Kidney (tissue), 14 donors: Measurements from ENCODE around the gene ADAM15. TPM values are rescaled to one million over a fixed set of nuclear protein-coding genes. Genes with fewer than 3 reads are reported as not detected.

ENCODE experiments used
- DNase-seq, 5 donors: peaks; one replicate each; pipeline ENCODE4 v3.0.0-alpha.2; 2013 to 2020
- FAIRE-seq: peaks from 2 replicates; lab custom pipeline; 2012; peaks lifted over from hg19 to GRCh38; lab: Jason Lieb, UNC
- H3K27ac ChIP-seq, 2 donors: one replicate each; pipeline ENCODE4 v1.7.0; 2013; ENCODE audit warnings: low read depth in 2 of 2, low read length in 2 of 2, inconsistent platforms in 1 of 2
- H3K27me3 ChIP-seq: one replicate; pipeline ENCODE4 v1.7.1; 2013; ENCODE audit warnings: low read length, inconsistent platforms; ENCODE audit not compliant: control insufficient read depth, insufficient read depth
- H3K36me3 ChIP-seq, 3 donors: one replicate each; pipeline versions ENCODE4 v1.7.0 to v1.7.1; 2013; ENCODE audit warnings: low read length in 3 of 3, control low read depth in 1 of 3, inconsistent platforms in 1 of 3; ENCODE audit not compliant: insufficient read depth in 3 of 3, control insufficient read depth in 2 of 3
- H3K4me1 ChIP-seq, 3 donors: one replicate each; pipeline versions ENCODE4 v1.7.0 to v1.7.1; 2013; ENCODE audit warnings: low read length in 3 of 3, inconsistent platforms in 1 of 3, low read depth in 1 of 3; ENCODE audit not compliant: control insufficient read depth in 2 of 3, insufficient read depth in 2 of 3
- H3K4me3 ChIP-seq, 3 donors: one replicate each; pipeline versions ENCODE4 v1.7.0 to v1.8.1; 2013; ENCODE audit warnings: low read length in 3 of 3, control low read depth in 1 of 3, inconsistent platforms in 1 of 3
- H3K9ac ChIP-seq, 3 donors: one replicate each; pipeline versions ENCODE4 v1.7.0 to v1.7.1; 2013; ENCODE audit warnings: low read length in 3 of 3, control low read depth in 1 of 3, inconsistent platforms in 1 of 3
- H3K9me3 ChIP-seq, 3 donors: one replicate each; pipeline versions ENCODE4 v1.7.0 to v1.7.1; 2013; ENCODE audit warnings: low read length in 3 of 3, control low read depth in 1 of 3, inconsistent platforms in 1 of 3; ENCODE audit not compliant: control insufficient read depth in 2 of 3, insufficient read depth in 1 of 3
- CTCF ChIP-seq: IDR thresholded peaks from 3 replicates; pipeline ENCODE4 v1.5.1; 2012; ENCODE audit warnings: mild to moderate bottlenecking, moderate library complexity, borderline replicate concordance; ENCODE audit not compliant: insufficient read depth; ENCODE audit errors: extremely low read depth
- intact Hi-C: fragments of 100-400 bp; cut with DNase I; formaldehyde crosslinking; loops from one replicate; pipeline ENCODE4 v1.11.1; 2022
- polyA plus RNA-seq: library from polyadenylated mRNA; stranded (reverse); fragments of 350-450 nt; fragmentation: Illumina TruSeq; extraction: RNeasy Lipid Tissue Mini Kit (QIAGEN cat#74804); gene quantifications from one replicate; pipeline ENCODE4 v1.2.3, GENCODE V29; 2014; ENCODE audit warnings: low read depth, low replicate concordance; ENCODE audit not compliant: insufficient read depth
- total RNA-seq: library from RNA; stranded (reverse); fragmentation: NEBNext Ultra II Directional; extraction: Animal tissue kit (Norgen Biotek cat#: 25700); gene quantifications from one replicate; pipeline ENCODE4 v1.2.1, GENCODE V29; 2021
- donor health status: control.
- donor health status: control.
- donor health status: control.
- donor health status: control.
- donor health status: control.
- donor health status: DM: yes; HTN: yes; CAD: no.
- donor health status: Normal renal cell carcinoma (clear cell type).

Gene ADAM15
- total and polyA plus RNA-seq, 2 donors from 2014 or later = 68.4 to 152 TPM

- Histone ChIP-seq H3K9me3 (no peaks in the 10 kb centered on the region), H3K27ac (peak overlapping the region; percentile 67 to 71), H3K27me3 (no peaks in the 10 kb centered on the region), H3K4me3 (peak overlapping the region; percentile 21 to 70 (median 56)), H3K4me1 (peaks cover 0 to 16% (median 8%) of the 10 kb centered on the region in 3 donors), H3K36me3 (no peaks in the 10 kb centered on the region), H3K9ac (peak overlapping the region in 2 of 3 donors; percentile 64 to 80)
- intact Hi-C loops = no loop called here
- DNase-seq (peak in 4 of 5 donors; percentile 10 to 90 (median 40)), FAIRE-seq (no peak)
- TF ChIP-seq CTCF = no peak
Measured at GRCh38 chr1:155051777-155052398, 772 bp downstream of the ADAM15 start.

GRCh38 chr1:155052439-155053395 lies 1.6 kb downstream of the ADAM15 start:
- Histone ChIP-seq H3K27me3 (no peaks in the 10 kb centered on the region), H3K27ac (peak overlapping the region in 1 of 2 donors; percentile 51), H3K9me3 (no peaks in the 10 kb centered on the region), H3K4me3 (peak overlapping the region in 2 of 3 donors; percentile 56 to 70), H3K4me1 (peaks cover 0 to 16% (median 8%) of the 10 kb centered on the region in 3 donors), H3K36me3 (no peaks in the 10 kb centered on the region), H3K9ac (peak overlapping the region in 1 of 3 donors; percentile 80)
- peak in 1 of 5 donors; percentile 82 for DNase-seq
- intact Hi-C loops = no loop called here
- no peak for FAIRE-seq
- TF ChIP-seq CTCF = no peak

- H3K9me3 ChIP-seq = no peaks in the 10 kb centered on the region
- DNase-seq = peak in 1 of 5 donors; percentile 53
- no peaks in the 10 kb centered on the region for H3K27me3 ChIP-seq
- no peak overlapping the region for H3K27ac ChIP-seq
- no peak overlapping the region for H3K4me3 ChIP-seq
- no peak for FAIRE-seq
- no peak overlapping the region for H3K9ac ChIP-seq
- H3K36me3 ChIP-seq = no peaks in the 10 kb centered on the region
- H3K4me1 ChIP-seq = peaks cover 0 to 16% (median 8%) of the 10 kb centered on the region in 3 donors
- intact Hi-C loops = no loop called here
- TF ChIP-seq CTCF = no peak
Measured at GRCh38 chr1:155053531-155054105, 2.5 kb downstream of the ADAM15 start.
